ENCODE data around the gene CORO2B.

GRCh38 chr15:68769702-68770101, 190.9 kb downstream of the CORO2B start:
- TF ChIP-seq CTCF (conservative IDR thresholded peaks at IDR 0.05; ENCODE audit: low read depth, low read length) = no peak
- TF ChIP-seq POLR2A (IDR thresholded peaks at IDR 0.05; ENCODE audit: low read depth, low read length) = no peak
- no peak for TF ChIP-seq CHD1 (IDR thresholded peaks at IDR 0.05; ENCODE audit: low read depth, low read length)
- TF ChIP-seq NFE2L2 (IDR thresholded peaks at IDR 0.05; ENCODE audit: low read depth, low read length) = no peak
